KMS-11 (cell line): ENCODE results near the gene SULT4A1.

Experiments used
- H2AFZ ChIP-seq: fragments of 200-600 bp; sonication (generic); 2 replicates; pipeline ENCODE4 v1.6.1; 2016; ENCODE audit warnings: antibody characterized with exemption, mixed run types, low read depth
- H3K27ac ChIP-seq: fragments of 200-600 bp; sonication (generic); 2 replicates; pipeline ENCODE4 v1.6.1; 2016; ENCODE audit warnings: mild to moderate bottlenecking, mixed run types
- H3K27me3 ChIP-seq: fragments of 200-600 bp; sonication (generic); 2 replicates; pipeline ENCODE4 v1.6.1; 2017; ENCODE audit warnings: mild to moderate bottlenecking, low read depth, mixed run types, moderate library complexity; ENCODE audit not compliant: insufficient read depth
- H3K36me3 ChIP-seq: fragments of 200-600 bp; sonication (generic); 2 replicates; pipeline ENCODE4 v1.6.1; 2017; ENCODE audit warnings: mild to moderate bottlenecking, mixed run types; ENCODE audit not compliant: insufficient read depth
- H3K4me1 ChIP-seq: fragments of 200-600 bp; sonication (generic); 2 replicates; pipeline ENCODE4 v1.6.1; 2016; ENCODE audit warnings: mild to moderate bottlenecking, low read depth, mixed run types; ENCODE audit not compliant: poor library complexity, severe bottlenecking
- H3K4me2 ChIP-seq: fragments of 200-600 bp; sonication (generic); 2 replicates; pipeline ENCODE4 v1.7.0; 2016; ENCODE audit warnings: mild to moderate bottlenecking, mixed run types
- H3K4me3 ChIP-seq: fragments of 200-600 bp; sonication (generic); IDR thresholded peaks from 2 replicates; pipeline ENCODE4 v1.6.1; 2017; ENCODE audit warnings: low read depth, low read length, mixed read lengths; ENCODE audit not compliant: insufficient read depth
- H3K79me2 ChIP-seq: fragments of 200-600 bp; sonication (generic); 2 replicates; pipeline ENCODE4 v1.6.1; 2016; ENCODE audit warnings: low read depth, mixed run types; ENCODE audit not compliant: insufficient read depth
- H3K9ac ChIP-seq: fragments of 200-600 bp; sonication (generic); 2 replicates; pipeline ENCODE4 v1.6.1; 2016; ENCODE audit warnings: mild to moderate bottlenecking, mixed run types
- H4K20me1 ChIP-seq: fragments of 200-600 bp; sonication (generic); 2 replicates; pipeline ENCODE4 v1.6.1; 2016; ENCODE audit warnings: mild to moderate bottlenecking, mixed run types; ENCODE audit not compliant: insufficient read depth
- TF ChIP-seq, protein P1 (sequence below): fragments of 200-600 bp; sonication (generic); conservative IDR thresholded peaks from 2 replicates; pipeline ENCODE4 v1.6.1; 2017; ENCODE audit warnings: low read depth, mild to moderate bottlenecking, antibody characterized with exemption, low read length, moderate library complexity, mixed read lengths

The SULT4A1 gene

DNA sequence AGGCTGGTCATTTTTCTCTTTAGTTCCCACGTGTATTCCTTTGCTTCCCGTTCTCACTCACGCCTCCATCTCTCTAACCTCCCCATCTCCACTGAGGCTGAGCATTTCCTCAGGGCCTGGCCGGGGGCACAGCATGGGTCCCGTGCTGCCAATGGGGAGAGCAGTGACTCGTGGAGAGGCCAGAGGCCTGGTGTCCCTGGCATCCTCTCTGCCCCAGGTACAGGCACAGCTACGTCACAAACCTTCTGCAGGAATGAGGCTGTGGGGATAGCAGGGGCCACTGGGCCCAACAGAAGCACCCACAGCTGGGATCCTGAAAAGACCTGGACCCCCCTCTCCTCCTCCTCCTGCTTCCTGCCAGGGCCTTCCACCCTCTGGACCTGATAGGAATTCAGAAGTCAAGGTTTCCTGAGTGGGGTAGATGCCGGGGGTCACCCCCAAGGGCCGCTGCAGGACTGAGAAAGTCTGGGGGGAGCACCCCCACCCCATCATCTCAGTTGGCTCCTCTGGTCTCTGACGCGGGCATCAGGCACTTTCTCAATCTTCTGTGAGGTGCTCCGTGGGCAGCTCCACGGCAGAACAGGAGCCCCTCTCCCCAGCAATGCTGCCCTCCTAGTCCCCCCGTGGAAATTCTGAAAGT is 17.7 kb upstream of the SULT4A1 start:
- Histone ChIP-seq H3K27ac (no peak overlapping the region), H3K4me1 (peaks cover 5% of the 10 kb centered on the region), H3K36me3 (no peaks in the 10 kb centered on the region), H2AFZ (no peak overlapping the region), H3K4me2 (no peak overlapping the region), H3K79me2 (no peaks in the 10 kb centered on the region), H3K4me3 (no peak overlapping the region), H3K9ac (no peak overlapping the region), H3K27me3 (peaks cover 4% of the 10 kb centered on the region; the same call in 1 of the 2 replicates), H4K20me1 (no peaks in the 10 kb centered on the region)
- TF ChIP-seq, protein P1, sequence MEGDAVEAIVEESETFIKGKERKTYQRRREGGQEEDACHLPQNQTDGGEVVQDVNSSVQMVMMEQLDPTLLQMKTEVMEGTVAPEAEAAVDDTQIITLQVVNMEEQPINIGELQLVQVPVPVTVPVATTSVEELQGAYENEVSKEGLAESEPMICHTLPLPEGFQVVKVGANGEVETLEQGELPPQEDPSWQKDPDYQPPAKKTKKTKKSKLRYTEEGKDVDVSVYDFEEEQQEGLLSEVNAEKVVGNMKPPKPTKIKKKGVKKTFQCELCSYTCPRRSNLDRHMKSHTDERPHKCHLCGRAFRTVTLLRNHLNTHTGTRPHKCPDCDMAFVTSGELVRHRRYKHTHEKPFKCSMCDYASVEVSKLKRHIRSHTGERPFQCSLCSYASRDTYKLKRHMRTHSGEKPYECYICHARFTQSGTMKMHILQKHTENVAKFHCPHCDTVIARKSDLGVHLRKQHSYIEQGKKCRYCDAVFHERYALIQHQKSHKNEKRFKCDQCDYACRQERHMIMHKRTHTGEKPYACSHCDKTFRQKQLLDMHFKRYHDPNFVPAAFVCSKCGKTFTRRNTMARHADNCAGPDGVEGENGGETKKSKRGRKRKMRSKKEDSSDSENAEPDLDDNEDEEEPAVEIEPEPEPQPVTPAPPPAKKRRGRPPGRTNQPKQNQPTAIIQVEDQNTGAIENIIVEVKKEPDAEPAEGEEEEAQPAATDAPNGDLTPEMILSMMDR: no peak

DNA sequence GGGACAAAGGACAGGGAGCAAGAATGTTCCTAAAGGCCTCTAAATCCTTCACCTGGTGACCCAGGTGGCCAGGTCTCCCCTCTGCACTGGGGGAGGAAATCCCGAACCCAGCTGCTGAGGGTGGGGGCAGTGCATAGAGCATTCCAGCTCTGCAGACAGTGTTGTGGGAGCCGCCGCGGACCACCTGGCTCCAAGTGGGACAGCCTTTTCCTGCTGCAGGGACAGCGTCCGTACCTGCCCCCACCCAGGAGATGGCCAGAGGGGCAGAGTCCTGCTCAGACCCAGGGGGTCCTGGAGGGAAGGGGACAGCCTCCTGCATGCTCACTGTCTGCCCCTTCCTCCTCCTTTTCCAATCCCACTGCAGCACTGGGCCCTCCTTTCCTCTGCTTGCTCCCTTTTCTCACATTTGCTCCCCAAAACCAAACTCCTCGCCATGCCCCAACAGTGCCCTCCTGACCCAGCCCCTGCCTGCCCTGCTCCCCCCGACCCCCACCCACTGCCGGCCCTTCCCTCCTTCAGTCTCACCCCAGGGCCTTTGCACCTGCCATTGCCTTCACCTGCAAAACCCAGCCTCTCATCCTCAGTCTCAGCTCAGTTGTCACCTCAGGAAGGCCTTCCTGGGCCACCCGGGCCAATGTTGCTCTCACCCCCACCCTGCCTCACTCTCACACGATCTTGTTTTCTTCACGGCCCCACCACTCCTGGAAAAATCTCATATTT is 16.7 kb upstream of the SULT4A1 start:
- no peaks in the 10 kb centered on the region for H3K36me3 ChIP-seq
- no peaks in the 10 kb centered on the region for H4K20me1 ChIP-seq
- no peaks in the 10 kb centered on the region for H3K79me2 ChIP-seq
- H3K4me3 ChIP-seq: no peak overlapping the region
- no peak overlapping the region for H3K27ac ChIP-seq
- no peak overlapping the region for H3K9ac ChIP-seq
- TF ChIP-seq, protein P1: no peak
- H3K4me2 ChIP-seq: no peak overlapping the region
- H3K4me1 ChIP-seq: no peaks in the 10 kb centered on the region
- H3K27me3 ChIP-seq: peaks cover 4% of the 10 kb centered on the region; the same call in 1 of the 2 replicates
- H2AFZ ChIP-seq: no peak overlapping the region

DNA sequence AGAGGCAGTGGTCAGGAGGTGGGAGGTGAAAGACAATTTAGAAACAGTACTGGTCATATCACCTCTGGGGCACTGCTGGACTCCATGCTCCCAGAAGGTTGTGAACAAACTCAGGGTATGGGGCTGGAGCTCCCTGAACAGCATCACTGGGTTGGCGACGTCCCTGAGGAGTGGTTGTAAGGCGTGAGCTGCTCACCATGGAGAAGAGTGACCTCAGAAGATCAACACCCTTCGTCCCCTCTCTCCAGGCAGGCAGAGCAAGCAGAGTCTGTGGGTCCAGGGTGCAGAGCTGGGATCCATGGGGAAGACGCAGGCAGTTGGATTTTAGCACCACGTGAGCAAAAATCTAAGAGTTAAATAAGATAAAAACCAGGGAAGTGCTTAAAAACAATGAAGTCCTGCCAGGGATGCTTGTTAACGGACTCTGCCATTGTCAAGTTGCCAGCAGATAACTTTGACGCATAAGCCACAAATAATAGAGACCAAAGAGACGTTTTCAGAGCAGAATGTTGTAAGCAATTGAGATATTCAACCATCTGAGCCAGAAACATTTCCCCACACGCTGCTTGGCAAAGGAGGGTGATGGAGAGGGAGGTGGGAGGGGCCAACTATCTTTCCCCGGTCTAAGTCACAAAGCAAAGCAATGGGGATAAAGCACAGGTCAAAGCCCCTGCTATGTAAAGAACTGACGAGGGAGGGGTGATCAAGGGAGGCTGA is 15.9 kb upstream of the SULT4A1 start:
- Histone ChIP-seq H3K9ac (no peak overlapping the region), H3K4me2 (no peak overlapping the region), H4K20me1 (no peaks in the 10 kb centered on the region), H3K27ac (no peak overlapping the region), H3K4me3 (no peak overlapping the region), H2AFZ (no peak overlapping the region), H3K79me2 (no peaks in the 10 kb centered on the region), H3K4me1 (no peaks in the 10 kb centered on the region), H3K27me3 (peaks cover 4% of the 10 kb centered on the region; the same call in 1 of the 2 replicates), H3K36me3 (no peaks in the 10 kb centered on the region)
- TF ChIP-seq, protein P1: no peak

DNA sequence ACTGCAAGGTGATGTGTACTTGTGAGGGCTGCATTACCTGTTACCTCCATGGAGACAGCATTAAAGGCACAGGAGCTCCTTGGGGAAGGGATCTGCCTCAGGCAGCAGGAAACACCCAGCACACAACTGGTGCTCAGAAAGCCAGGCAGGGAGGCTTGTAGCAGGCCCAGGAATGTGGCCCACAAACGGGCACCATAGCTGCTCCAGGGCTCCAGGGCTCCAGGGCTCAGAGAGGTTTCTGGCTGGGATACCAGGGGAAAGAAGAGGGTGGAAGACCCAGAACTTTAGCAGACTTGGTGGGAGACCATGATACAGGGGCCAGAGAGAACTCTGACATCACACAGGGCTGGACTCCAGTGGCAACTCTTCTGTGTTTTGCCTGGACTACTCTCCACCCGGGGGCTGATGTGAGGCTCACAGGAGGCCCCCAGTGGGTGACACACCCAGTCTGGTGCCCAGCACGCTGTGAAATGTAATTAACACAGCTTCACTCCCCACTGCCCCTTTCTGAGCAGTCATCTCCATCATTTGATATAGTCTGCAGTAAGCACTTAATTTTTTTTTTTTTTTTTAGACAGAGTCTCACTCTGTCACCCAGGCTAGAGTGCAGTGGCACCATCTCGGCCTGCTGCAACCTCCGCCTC is 14.7 kb upstream of the SULT4A1 start:
- H3K4me2 ChIP-seq: no peak overlapping the region
- no peak overlapping the region for H3K4me3 ChIP-seq
- no peak overlapping the region for H2AFZ ChIP-seq
- no peaks in the 10 kb centered on the region for H3K79me2 ChIP-seq
- H3K4me1 ChIP-seq: no peaks in the 10 kb centered on the region
- H4K20me1 ChIP-seq: no peaks in the 10 kb centered on the region
- TF ChIP-seq, protein P1: no peak
- H3K27me3 ChIP-seq: peaks cover 4% of the 10 kb centered on the region; the same call in 1 of the 2 replicates
- H3K9ac ChIP-seq: no peak overlapping the region
- no peaks in the 10 kb centered on the region for H3K36me3 ChIP-seq
- H3K27ac ChIP-seq: no peak overlapping the region
